Muscle of arm (tissue), 14 donors: ENCODE results near the gene RAB33A. TPM values are rescaled to one million over a fixed set of nuclear protein-coding genes. Genes with fewer than 3 reads are reported as not detected.
A peak's percentile ranks its signal among the peaks of the same experiment; 100 is the strongest.

Experiments used
- DNase-seq: peaks from one replicate; pipeline ENCODE4 v3.0.0-alpha.2; 2013
- long read RNA-seq, 11 donors: transcript quantifications; one replicate each; lab custom pipeline, GENCODE V29; 2026
- polyA plus RNA-seq, 12 donors: library from polyadenylated mRNA; unstranded; fragments of 120-200 nt; gene quantifications; one replicate each; pipeline ENCODE4 v1.2.1, GENCODE V29; 2013; ENCODE audit not compliant: insufficient read length in 12 of 12

The RAB33A gene
- polyA plus RNA-seq = under 1 TPM in 9 of 12 donors, not detected in 3; 0.12 to 0.95 (median 0.52) TPM
- long read RNA-seq, donor 1, partial matches to known transcripts = 0 of 3 reads
- long read RNA-seq, donor 1, other reads (novel, unspliced or antisense) = 0 of 3 reads
- long read RNA-seq, donor 2, partial matches to known transcripts = 0 of 4 reads
- long read RNA-seq, donor 2, other reads (novel, unspliced or antisense) = 0 of 4 reads
- long read RNA-seq, donor 3 = 0 reads
- long read RNA-seq, donor 4 = 0 reads
- long read RNA-seq, donor 5 = 0 reads
- long read RNA-seq, donor 6 = 0 reads
- long read RNA-seq, donor 7 = 0 reads
- long read RNA-seq, donor 8 = 0 reads
- long read RNA-seq, donor 9 = 0 reads
- long read RNA-seq, donor 10, partial matches to known transcripts = 0 of 2 reads
- long read RNA-seq, donor 10, other reads (novel, unspliced or antisense) = 0 of 2 reads
- long read RNA-seq, donor 11, partial matches to known transcripts = 0 of 1 reads
- long read RNA-seq, donor 11, other reads (novel, unspliced or antisense) = 0 of 1 reads

- no peak for DNase-seq
Observed at GRCh38 chrX:130171446-130172126, at the start of gene RAB33A. TSS of gene RAB33A (plus strand) at chrX:130171962. CDS start at chrX:130172063, 101 bp downstream.

- DNase-seq = no peak
Observed at GRCh38 chrX:130124577-130124976, 47.2 kb upstream of the RAB33A start.

- no peak for DNase-seq
Observed at GRCh38 chrX:130125091-130125874, 46.5 kb upstream of the RAB33A start.

GRCh38 chrX:130130990-130131389 is 40.8 kb upstream of the RAB33A start:
- no peak for DNase-seq

GRCh38 chrX:130136496-130136895 is 35.3 kb upstream of the RAB33A start:
- no peak for DNase-seq

- no peak for DNase-seq
Observed at GRCh38 chrX:130136961-130137360, 34.8 kb upstream of the RAB33A start.

- no peak for DNase-seq
Observed at GRCh38 chrX:130139474-130140201, 32.1 kb upstream of the RAB33A start.

GRCh38 chrX:130144509-130144908 is 27.3 kb upstream of the RAB33A start:
- no peak for DNase-seq

- no peak for DNase-seq
Observed at GRCh38 chrX:130145123-130145522, 26.6 kb upstream of the RAB33A start.

GRCh38 chrX:130147631-130148030 is 24.1 kb upstream of the RAB33A start:
- DNase-seq = no peak

GRCh38 chrX:130155564-130155963 is 16.2 kb upstream of the RAB33A start:
- no peak for DNase-seq

GRCh38 chrX:130158311-130158710 is 13.5 kb upstream of the RAB33A start:
- no peak for DNase-seq

GRCh38 chrX:130159776-130160175 is 12.0 kb upstream of the RAB33A start:
- no peak for DNase-seq

- no peak for DNase-seq
Observed at GRCh38 chrX:130162094-130162735, 9.5 kb upstream of the RAB33A start.

- DNase-seq = no peak
Observed at GRCh38 chrX:130163398-130163797, 8.4 kb upstream of the RAB33A start.

- no peak for DNase-seq
Observed at GRCh38 chrX:130165181-130165702, 6.5 kb upstream of the RAB33A start.

GRCh38 chrX:130165703-130166502 is 5.9 kb upstream of the RAB33A start, which contains the start of gene AIFM1:
TSS of gene AIFM1 (minus strand) at chrX:130165841. CDS start at chrX:130165656, 185 bp downstream.
- DNase-seq = peak; percentile 93

- DNase-seq = no peak
Observed at GRCh38 chrX:130166503-130166777, 5.3 kb upstream of the RAB33A start.

GRCh38 chrX:130167040-130167439 is 4.7 kb upstream of the RAB33A start:
- DNase-seq = no peak
